ENCODE results near the gene PRKD1.

Gene PRKD1

DNA sequence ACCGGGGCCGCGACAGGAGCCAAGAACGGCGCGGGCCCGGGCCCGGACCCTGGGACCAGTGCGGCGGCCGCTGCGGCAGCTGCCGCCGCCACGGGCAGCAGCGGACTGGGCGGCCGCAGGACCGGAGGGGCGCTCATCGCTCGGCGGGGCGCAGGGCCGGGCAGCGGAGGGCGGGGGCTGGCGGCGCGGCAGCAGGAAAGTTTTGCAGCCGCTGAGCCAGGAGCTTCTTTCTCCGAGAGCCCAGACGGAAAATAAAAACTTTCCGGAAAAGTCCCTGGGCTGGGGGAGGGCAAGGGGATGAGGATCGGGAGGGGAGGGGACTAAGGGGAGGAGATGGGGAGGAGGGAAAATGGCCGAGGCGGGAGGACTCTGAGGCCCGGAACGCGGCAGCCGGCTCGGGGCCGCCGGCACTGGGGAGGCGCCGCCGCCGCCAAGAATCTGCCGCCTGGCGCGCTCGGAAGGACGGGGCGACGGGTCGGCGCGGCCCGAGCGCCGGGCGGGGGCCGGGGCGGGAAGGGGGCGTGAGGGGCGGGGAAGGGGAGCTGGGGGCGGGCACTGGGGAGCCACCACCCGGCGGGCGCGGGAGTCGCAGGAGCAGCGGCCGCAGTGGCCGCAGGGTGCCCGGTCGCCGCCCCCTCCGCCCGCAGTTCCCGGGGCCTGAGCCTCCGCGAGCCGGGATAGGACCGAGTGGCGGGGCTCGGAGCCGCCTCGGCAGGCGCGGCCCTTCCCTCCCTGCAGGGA lies at the start of gene PRKD1:
Gene PRKD1 (minus strand): TSS at position 472 of the 741 bp plus-strand sequence.
- DNase-seq (ENCODE audit: low read depth in 2 of 3, low spot score in 2 of 3): no peak

DNA sequence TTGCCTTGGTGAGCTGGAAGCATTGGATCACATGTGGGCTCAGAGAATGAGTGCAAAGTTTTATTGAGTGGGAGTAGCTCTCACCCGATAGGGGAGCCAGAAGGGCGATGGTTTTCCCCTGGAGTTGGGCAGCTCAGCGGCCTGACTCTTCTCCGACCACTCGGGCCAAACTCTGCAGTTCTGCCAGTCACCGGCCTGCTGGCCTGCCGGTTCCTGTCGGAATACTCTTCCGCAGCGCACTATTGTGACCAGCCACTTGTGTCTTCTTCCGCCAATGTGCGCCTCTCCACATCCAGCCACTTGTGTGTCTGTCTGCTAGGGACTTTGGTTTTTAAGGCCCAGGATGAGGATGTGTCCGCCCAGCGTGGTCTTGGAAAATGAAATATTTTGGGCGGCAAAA lies 43.5 kb upstream of the PRKD1 start:
- no peak for DNase-seq (ENCODE audit: low read depth in 2 of 3, low spot score in 2 of 3)

DNA sequence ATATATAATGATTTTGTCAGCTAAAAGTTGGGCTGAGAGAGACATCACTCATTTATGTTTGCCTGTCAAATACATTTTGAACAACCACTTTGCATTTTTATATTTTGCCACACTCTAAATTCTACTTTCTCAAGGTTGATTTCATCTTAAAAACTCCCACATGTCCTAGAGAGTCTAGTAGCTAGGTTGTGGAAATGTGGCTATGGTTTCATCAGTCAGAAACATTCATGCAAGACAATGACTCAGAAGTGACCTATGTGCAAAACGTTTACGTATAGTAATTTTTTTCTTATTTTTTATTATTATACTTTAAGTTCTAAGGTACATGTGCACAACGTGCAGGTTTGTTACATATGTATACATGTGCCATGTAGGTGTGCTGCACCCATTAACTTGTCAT lies 27.4 kb upstream of the PRKD1 start:
- no peak for DNase-seq (ENCODE audit: low read depth in 2 of 3, low spot score in 2 of 3)

DNA sequence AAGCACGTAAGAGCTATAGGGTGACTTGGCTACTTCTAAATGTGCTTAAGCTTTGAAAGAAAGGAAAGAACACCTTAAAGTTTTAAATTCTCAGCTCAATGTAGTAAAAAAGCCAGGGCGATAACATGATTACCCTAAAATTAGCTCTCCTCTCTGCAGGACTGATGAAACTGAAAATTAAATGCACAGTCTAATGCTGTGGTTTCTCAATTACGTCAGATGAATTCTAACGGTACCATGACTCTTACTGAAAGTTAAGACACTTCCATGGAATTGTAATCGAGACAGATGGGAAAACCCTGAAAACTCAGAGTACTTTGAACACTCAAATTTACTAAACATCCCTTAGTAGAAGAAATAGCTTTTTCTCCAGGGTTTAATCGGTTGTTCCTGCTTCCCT lies 25.9 kb upstream of the PRKD1 start:
- no peak for DNase-seq (ENCODE audit: low read depth in 2 of 3, low spot score in 2 of 3)

DNA sequence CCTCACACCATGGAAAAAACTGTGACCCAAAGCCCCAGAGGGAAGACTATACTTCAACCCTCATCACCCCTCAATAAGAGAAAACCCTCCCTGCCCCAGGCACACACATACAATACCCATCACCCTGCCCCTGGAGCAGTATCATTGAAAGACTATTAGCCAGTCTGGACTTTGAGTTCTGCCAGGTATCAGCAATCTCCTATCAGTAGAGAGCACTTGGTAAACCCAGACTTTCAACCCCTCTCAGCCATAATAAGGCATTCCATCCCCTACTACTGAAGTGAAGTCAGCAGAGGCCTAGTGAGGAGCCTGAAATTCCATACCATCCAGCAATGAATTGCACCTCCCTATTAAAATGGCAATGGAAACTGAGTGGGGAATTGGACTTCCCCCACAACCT lies 16.4 kb upstream of the PRKD1 start:
- no peak for DNase-seq (ENCODE audit: low read depth in 2 of 3, low spot score in 2 of 3)

DNA sequence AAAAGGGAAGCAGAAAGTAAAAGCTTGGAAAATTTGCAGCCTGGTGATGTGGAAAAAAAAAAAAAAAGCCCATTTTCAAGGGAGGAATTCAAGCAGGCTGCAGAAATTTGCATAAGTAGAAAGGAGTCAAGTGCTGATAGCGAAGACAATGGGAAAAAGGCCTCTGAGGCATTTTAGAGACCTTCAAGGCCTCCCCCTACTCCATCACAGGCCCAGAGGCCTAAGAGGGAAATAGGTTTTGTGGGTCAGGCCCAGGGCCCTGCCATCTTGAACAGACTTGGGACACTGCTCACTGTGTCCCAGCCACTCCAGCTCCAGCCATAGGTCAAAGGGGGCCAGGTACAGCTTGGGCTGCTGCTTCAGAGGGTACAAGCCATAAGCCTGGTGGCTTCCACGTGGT lies 13.8 kb upstream of the PRKD1 start:
- no peak for DNase-seq (ENCODE audit: low read depth in 2 of 3, low spot score in 2 of 3)

DNA sequence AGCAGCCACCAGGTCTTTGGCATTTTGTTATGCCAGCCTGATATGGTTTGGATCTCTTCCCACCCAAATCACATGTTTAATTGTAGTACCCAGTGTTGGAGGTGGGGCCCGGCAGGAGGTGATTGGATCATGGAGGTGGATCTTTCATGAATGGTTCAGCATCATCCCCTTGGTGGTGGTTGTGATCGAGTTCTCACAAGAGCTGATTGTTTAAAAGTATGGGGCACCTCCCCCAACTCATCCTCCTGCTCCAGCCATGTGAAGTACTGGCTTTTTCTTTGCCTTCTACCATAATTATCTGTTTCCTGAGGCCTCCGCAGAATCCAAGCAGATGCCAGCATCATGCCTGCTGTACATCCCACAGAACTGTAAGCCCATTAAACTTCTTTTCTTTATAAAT lies 12.8 kb upstream of the PRKD1 start:
- DNase-seq (ENCODE audit: low read depth in 2 of 3, low spot score in 2 of 3): no peak

DNA sequence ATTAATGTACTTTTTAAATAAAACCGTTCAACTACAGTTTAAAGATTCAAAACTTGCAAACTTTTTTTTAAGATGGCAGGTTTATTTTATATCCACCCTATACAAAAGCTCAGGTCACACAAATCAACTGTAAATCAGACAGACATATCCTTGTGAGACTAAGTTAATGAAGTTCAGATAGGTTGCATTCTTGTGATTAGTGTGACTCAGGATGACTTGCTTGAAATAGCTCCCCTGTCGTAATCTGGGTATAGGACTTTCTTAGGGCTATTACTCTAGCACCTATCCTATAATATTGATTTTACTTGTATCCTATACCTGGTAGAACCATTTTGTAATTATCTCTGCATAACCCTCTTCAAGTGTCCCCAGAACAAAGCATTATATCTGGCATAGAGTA lies 9.5 kb upstream of the PRKD1 start:
- DNase-seq (ENCODE audit: low read depth in 2 of 3, low spot score in 2 of 3): no peak

DNA sequence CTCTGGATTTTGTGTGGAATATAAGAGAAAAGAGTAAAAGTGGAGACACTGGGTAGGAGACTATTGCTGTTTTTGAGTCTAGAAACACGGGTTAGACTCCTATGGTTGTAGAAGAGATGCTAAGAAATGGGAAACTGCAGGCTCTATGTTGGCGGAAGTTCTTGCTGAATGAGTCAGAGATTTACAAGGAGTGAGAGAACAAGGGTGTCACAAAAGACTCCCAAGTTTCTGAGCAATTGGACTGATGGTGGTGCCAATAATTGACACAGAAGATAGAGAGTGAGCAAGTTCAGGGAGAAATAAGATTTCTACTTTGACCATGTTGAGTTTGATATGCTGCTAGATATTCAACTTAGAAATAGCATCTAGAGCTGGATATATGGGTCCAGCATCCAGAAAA lies 2.6 kb upstream of the PRKD1 start:
- no peak for DNase-seq (ENCODE audit: low read depth in 2 of 3, low spot score in 2 of 3)

DNA sequence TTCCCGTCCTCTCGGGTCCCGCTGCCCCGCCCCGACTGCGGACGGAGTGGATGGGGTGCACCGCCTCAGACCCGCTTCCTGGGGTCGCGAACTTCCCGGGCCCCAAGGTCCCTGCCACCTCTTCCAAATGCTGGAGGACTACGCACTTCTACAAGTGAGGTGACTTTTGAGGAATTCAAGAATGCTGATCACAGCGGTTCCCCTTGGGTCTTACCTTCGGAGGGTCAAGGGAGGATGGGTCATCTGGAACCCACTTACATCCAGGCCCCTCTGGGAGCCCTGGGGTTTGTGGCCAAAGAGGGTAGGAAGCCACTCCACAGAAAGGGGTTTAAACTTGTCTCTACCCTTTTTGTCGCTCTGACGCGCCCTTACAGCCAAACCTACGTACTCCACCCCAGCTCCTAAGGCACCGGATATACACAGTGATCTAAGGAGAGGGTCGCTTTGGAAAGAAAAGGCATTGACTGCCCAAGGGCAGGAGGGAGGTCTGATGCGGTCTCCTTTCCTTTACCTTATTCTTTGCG lies 532 bp upstream of the PRKD1 start:
- DNase-seq (ENCODE audit: low read depth in 2 of 3, low spot score in 2 of 3): no peak

DNA sequence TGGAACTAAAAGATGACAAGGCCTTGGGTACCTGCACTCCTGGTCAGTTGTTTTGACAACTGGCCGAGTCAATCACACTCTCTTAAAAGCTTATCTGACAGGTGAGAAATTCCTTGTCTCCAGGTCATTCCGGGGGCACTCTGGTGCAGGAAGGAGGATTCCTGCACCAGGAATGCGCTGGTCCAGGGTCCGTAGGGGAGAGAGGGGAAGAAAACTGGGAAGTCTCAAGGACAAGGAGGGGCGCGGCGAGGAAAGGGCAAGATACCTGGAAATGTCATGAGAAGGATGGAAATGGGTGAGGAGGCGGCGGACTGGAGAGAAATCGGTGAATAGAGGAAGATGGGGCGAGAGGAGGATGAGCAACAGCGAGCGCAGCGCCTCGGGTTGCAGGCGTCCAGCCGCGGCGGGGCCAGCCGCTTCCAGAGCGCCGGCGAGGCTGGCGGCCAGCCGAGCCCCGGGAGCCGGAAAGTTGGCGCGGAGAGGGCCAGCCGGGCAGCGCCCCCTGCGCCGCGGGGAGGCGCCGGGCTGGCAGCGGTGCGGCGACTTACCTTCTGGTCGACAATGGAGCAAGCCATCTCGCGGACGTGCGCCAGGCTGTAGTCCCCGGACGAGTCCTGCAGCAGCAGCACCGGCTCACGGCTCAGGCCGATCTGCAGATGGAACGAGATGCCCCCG lies 809 bp downstream of the PRKD1 start:
- no peak for DNase-seq (ENCODE audit: low read depth in 2 of 3, low spot score in 2 of 3)

DNA sequence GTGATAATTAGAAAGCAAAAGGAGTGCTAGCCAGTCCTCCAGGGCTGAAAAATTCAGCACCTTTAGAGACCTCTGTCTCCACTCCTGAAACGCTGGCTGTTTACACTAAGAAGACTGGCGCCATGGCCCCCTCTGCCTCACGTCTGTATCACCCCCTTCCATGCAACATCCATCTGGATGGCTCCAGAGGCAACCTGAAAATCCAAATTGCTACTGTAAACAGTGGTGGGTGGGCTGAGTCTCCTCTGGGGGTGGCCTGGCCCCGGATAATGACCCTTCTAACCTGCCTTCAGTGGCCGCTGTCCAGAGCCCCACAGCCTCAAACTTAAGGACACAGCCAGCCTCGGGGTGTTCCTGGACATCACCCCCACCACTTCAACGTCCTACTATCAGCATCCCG lies 1.4 kb downstream of the PRKD1 start:
- DNase-seq (ENCODE audit: low read depth in 2 of 3, low spot score in 2 of 3): no peak

DNA sequence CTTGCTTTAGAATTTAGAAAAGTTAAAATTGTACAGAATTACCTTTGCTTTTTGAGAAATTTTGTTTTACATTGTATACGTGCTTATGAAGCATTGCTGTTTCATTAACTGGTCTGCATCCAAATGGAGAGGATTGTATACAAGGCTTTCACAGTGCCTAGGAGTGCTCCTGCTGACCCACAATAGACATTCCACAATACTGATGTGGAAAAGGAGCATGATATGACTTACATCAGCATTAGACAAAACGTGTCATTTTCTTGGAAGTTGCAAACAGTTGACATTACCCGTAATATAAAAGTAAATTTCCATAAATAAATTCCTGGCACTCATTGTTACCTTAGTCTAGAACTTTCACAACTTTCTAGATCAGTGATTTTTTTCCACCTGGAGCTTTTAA lies 1.9 kb downstream of the PRKD1 start:
- no peak for DNase-seq (ENCODE audit: low read depth in 2 of 3, low spot score in 2 of 3)

DNA sequence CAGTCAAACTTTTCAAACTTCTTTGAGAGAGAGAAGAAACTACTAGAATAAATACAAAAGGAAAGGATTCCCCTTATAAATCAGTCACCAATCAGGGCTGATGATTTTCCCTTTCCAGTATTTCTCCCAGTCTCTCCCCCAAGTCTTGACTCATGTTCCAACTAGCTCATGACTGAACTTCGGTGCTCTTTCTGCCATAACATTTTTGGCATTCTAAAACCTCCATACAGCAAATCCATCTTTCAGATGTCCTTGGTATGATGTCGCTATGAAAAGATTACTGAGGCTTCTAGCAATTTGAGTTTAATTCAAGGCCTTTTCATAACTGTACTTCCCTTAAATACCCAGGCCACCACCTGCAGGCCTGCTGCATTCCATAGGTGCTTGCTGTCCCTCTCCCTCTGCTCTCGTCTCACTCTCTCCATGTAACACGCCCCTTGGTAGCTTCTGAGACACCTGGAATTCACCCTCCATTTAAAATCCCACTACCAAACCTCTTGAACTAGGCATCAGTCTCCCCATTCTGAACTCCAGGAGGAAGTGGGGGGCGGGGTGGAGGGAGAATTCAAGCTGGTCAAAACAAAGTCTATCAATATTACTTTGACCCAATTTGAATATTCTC lies 2.4 kb downstream of the PRKD1 start:
- DNase-seq (ENCODE audit: low read depth in 2 of 3, low spot score in 2 of 3): no peak

DNA sequence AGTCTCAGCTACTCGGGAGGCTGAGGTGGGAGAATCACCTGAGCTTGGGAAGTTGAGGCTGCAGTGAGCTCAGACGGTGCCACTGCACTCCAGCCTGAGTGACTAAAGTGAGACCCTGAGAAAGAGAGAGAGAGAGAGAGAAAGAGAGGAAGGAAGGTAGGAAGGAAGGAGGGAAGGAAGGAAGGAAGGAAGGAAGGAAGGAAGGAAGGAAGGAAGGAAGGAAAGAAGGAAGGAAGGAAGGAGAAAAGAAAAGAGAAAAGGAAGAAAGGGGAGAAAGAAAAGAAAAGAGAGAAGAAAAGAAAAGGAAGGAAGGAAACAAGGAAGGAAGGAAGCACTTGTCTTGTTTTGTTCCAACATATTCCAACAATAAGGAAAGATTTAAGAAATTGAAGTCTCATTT lies 7.8 kb downstream of the PRKD1 start:
- no peak for DNase-seq (ENCODE audit: low read depth in 2 of 3, low spot score in 2 of 3)

DNA sequence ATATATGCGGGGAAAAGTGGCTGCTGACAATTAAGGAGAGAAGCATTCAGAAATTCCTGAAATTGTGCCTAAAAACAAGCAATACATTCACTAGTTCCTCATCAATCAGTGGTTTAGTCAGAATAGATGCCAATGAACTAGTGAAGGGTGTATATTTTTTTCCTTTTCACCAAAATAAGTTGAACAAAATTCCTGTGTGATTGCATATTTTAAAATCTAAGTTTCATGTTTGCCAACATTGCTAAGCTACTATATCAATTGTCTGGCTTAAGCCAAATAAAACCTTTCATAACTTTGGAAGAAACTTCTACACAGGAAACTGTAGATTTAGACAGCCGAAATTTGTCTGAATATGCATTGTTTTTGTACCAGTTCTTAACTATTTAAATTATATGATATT lies 8.7 kb downstream of the PRKD1 start:
- no peak for DNase-seq (ENCODE audit: low read depth in 2 of 3, low spot score in 2 of 3)

DNA sequence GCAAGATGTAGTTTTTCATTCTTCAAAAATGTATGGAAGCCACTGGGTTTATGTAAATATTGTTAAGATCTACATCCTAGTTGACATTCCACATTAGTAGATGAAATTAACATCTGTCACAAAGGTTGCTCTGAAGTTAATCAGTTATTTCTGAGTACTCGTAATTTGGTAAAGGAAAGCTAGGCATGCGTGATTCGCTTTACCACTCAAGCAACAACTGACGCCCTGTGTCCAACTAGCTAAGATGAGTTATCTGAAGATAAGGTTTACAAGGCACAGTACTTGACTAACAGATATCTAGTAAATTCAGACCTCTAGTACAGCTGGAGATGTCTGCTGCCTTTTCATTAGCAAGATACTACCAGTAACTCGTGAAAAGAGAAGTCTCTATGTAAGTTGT lies 14.1 kb downstream of the PRKD1 start:
- DNase-seq (ENCODE audit: low read depth in 2 of 3, low spot score in 2 of 3): no peak

DNA sequence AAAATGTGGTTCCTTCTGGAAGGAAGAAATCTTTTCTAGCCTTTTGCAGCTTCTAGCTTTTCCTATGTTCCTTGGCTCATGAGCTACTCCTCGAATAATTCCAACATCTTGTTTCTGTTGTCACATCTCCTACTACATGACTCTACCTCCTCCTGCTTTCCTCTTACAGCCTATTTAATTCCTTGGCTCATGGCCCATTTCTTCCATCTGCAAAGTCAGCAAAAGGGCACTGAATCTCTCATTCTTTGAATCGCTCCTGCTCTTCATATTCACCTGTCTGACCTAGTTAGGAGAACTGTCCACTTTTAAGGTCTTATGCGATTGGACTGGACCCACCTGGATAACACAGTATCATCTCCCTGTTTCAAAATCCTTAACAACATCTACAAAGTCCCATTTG lies 15.8 kb downstream of the PRKD1 start:
- no peak for DNase-seq (ENCODE audit: low read depth in 2 of 3, low spot score in 2 of 3)

DNA sequence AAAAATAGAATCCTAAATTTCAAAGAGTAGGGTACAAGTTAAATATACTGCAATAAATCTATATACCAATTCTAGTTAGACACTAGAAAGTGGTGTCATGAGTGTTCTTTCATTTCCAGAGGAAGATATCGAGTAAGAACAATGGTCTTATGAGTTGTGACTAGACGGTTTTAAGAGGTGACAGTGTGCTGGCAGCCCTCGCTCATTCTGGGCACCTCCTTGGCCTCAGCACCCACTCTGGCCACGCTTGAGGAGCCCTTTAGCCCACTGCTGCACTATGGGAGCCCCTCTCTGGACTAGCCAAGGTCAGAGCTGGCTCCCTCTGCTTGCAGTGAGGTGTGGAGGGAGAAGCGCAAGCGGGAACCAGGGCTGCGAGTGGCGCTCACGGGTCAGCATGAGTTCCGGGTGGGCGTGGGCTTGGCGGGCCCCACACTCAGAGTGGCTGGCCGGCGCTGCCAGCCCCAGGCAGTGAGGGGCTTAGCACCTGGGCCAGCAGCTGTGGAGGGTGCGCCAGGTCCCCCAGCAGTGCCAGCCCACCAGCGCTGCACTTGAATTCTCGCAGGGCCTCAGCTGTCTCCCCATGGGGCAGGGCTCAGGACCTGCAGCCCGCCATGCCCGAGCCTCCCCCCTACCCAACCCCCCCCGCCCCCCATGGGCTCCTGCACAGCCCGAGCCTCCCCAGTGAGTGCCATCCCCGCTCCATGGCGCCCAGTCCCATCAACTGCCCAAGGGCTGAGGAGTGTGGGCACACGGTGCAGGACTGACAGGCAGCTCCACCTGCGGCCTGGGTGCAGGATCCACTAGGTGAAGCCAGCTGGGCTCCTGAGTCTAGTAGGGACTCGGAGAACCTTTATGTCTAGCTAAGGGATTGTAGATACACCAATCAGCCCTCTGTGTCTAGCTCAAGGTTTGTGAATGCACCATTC lies 18.7 kb downstream of the PRKD1 start:
- no peak for DNase-seq (ENCODE audit: low read depth in 2 of 3, low spot score in 2 of 3)

DNA sequence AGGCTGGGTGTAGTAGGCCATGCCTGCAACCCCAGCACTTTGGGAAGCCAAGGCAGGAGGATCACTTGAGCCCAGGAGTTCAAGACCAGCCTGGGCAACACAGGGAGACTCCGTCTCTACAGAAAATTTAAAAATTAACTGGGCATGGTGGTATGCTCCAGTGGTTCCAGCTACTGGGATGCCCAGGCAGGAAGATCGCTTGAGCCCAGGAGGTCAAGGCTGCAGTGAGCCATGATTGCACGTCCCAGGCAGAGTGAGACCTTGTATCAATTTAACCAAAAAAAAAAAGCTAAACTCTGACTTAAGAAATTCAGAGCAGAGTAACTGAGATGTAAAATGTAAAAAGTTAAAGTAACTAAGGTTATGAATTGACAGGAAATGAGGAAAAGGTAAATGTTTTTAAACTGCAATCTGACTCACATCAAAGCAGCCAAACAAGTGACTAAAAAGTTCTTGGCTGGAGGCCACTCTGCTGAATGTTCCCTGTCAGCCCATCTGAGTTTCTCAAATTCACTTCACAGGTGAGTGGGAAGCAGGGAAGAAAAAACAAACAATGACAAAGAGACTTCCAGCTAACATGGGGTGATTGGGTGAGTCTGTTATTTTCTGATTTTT lies 21.3 kb downstream of the PRKD1 start:
- no peak for DNase-seq (ENCODE audit: low read depth in 2 of 3, low spot score in 2 of 3)

DNA sequence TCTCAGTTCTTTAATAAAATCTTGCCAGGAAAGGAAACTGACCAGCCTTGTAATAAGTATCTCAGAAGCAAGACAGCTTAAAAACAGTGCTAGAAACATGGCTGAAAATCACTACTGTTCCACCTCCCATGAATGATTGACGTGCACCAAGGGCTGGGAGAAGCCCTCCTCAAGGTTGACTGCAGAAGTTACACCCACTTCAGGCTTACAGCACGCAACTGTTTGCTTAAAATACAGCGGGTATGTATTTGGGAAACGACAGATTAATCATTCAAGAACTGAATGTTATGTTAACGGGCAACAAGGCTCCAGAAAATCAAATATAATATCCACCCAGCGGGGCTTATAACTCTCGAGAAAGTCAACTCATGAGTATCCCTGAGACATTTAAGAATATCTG lies 22.1 kb downstream of the PRKD1 start:
- no peak for DNase-seq (ENCODE audit: low read depth in 2 of 3, low spot score in 2 of 3)

All from activated CD8-positive, alpha-beta memory T cell treated with anti-CD3 and anti-CD28 coated beads for 48 hours (primary cell).